M059J (cell line): ENCODE data around the gene TRABD2A. TPM values are rescaled to one million over a fixed set of nuclear protein-coding genes. Genes with fewer than 3 reads are reported as not detected.
A peak's percentile ranks its signal among the peaks of the same experiment; 100 is the strongest.

ENCODE experiments used
- DNase-seq: peaks from one replicate; pipeline ENCODE4 v3.0.0-alpha.2; 2012; ENCODE audit warnings: low read depth
- total RNA-seq: library from RNA; depleted of rRNA; stranded (reverse); fragments of >200 nt; shearing (Covaris generic); gene quantifications from 2 replicates; pipeline ENCODE4 v1.2.3, GENCODE V29; 2014

Gene TRABD2A
- total RNA-seq, 1 experiment from 2014 or later: 3.7 TPM

DNA sequence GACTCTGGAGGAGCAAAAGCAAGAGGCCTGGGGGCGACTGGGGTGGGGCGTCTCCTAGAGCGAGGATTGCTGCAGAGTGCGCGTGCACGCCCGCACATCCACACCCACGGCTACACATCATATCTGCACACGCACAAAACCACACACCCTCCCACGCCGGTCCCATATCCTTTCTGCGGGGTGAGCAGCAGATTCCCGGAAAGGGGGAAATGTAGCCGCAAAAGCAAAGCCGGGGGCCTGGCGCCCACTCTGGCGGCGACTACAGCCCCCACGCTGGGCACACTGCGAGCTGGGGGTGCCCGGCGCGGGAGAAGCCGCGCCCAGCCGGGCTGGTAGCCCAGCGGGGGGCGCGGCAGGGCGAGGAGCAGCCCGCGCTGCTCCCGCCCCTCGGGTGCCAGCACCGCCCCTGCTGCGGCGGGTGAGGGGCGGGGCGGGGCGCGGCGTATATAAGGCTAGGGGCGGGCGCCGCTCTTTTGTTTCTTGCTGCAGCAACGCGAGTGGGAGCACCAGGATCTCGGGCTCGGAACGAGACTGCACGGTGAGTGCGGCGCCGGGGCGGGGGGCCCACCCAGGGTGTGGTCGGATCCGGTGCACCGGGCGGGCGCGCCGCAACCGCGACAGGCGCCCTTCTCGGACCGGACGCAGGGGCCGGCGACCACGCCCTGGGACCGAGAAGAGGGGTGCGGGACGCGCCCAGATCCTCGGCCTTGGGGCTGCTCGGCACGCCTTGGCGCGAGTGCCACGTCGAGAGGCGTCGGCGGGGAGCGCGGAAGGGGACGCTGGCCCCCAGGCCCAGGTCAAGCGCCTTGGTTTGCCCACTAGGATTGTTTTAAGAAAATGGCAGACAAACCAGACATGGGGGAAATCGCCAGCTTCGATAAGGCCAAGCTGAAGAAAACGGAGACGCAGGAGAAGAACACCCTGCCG lies 24.6 kb upstream of the TRABD2A start, which contains the start of gene TMSB10:
Gene TMSB10, plus strand, starts transcription at position 476 of the 927 bp plus-strand sequence.
- DNase-seq: peak; percentile 77

DNA sequence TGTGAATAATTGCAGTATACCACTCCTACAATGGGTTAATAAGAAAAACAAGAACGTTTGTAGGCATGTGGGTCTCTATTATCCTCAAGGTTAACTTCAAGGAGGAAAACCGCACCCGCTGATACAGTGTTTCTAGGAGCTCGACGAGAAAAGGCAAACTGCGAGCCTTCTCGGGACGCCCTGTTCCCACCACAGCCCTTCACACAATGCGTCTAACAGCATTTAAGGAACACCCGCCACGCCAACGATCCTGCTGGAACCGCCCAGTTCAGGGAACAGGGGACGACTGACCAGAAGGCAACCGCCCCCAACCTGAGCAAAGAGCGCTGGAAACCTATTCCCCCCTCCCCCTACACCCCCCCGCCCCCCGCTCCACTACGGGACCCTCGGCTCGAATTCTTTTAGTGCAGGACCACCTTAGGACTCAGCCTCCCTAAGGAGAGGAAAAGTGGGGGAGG lies 23.9 kb upstream of the TRABD2A start:
- DNase-seq: peak; percentile 66

DNA sequence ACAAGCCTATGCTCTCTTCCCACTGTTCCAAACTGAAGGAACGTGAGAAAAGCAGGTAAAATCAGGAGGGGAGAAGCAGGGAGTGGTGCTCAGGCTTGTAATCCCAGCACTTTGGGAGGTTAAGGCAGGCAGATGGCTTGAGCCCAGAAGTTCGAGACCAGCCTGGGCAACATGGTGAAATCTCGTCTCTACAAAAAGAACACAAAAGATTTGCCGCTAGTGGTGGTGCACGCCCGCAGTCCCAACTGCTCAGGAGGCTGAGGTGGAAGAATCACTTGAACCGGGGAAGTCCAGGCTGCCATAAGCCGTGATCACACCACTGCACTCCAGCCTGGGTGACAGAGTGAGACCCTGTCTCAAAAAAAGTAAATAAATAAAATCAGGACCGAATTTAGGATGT lies 23.3 kb upstream of the TRABD2A start:
- DNase-seq: no peak

DNA sequence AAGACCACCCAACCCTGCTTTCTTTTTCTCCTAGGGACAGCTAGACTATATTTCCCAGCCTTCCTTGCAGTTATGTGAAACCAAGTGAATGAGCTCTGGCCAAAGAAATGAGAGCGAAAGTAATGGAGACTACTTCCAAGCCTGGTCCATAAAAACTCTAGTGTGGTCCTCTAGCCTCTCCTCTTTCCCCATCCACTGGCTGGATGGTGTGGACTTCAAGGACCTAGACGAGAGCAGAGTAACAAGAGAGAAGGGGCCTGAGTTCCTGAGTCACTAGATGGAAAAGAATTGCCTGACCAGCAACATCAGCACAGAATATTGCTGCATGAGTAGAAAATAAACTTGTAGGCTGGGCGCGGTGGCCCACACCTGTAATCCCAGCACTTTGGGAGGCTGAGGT lies 21.6 kb upstream of the TRABD2A start:
- DNase-seq: no peak

DNA sequence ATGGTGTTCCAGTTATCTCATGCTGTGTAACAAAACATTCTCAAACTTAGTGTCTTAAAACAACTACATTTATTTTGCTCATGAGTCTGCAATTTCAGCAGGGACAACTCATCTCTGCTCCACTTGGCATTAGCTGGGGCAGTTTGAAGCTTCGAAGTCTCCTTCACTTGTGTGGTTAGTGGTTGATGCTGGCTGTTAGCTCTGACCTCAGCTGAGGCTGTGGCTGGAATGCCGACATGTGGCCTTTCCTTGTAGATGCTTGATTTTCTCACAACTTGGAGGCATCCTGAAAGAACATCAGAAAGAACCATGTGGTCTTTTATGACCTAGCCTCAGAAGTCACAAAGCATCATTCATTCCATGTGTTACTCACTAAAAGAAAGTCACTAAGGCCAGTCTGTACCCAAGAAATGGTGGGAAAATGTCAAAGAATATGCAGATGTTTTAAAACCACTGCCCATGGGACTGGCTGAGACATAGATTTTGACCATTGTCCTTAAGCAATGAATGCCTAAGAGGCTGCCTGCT lies 20.8 kb upstream of the TRABD2A start:
- peak; percentile 84 for DNase-seq

DNA sequence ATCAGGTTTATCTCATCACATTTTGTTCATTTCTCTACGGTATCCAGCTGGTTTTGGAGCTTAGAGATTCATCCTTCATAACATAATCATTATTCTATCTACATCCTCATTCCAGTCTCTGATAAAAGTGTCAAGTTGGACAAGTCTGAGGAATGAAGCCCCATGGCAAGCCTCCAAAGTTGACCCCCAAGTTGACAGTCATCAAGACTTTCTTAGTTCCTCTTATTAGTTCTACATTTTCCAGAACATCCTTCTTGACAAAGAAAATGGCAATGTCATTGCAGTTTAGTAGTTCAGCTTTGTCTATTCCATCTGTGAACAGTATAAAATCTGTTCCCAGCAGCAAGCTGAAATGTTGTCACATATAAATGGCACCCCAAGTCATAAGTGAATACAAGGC lies 20.1 kb upstream of the TRABD2A start:
- DNase-seq: no peak

DNA sequence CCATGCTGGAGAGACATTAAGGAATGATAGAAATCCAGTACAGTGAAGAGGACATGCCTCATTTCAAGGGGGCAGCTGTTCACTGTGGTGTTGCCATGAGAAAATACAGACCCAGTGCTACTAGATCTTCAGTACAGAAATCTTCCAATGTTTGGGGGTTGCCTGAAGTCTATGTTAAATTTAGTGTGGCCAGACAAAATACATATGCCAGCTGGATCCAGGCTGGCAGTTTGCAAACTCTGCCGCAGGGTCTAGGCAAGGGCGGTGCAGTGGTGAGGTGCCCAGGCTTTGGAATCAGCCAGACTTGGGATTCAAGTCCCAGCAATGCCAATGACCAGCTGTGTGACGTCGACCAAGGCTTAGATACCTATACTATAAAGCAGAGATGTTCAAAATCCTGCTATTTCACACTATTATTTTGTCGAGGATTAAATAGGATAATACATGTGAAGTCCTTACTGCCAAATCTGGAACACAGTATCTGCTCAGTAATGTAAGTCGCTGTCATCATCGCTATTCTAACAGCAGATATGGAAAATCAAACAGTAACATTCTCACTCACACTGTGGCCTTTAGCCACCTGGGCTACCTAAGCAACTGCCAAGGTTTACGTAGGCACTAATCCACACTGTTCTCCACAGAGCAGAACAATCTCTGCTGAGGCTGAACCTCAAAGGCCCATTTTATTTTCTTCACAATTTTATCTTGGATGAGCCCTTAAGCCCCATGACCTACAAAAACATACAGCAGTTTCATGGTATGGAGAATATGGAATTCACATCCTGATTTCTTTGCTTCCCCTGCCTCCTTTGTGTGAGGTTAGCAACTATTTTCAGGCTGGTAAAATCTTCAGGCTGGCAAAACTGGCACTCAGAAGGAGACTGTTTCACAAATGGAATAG lies 18.7 kb upstream of the TRABD2A start:
- DNase-seq: no peak

DNA sequence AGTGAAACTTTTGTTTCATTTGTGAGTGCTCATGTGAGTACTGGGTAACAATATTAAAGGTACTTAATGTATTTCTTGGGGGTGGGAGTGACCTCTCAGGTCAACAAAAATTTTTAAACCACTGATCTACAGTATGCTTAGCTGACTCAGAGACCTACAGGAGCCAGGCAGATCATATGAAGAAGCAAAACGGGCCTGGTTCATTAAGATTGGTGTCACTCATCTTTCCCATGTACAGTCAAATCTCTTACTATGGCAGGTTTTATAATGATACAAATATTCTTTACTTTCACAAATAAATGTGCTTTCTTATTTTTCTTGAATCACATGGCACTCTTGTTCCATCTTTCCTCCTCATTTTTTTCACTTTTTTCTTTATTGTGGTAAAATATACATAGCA lies 16.9 kb upstream of the TRABD2A start:
- DNase-seq: no peak

DNA sequence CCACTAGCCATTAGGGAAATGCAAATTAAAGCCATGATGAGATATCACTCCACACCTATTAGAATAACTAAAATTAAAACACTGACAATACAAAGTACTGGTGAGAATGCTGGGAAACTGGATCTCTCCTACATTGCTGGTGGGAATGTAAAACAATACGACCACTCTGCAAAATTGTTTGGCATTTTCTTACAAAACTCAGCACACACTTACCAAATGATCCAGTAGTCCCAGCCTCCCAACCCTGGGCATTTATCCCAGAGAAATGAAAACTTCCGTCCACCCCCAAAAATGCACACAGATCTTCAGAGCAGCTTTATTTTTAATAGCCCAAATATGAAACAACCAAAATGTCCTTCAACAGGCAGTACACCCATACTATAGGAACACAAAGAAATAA lies 15.7 kb upstream of the TRABD2A start:
- DNase-seq: no peak

DNA sequence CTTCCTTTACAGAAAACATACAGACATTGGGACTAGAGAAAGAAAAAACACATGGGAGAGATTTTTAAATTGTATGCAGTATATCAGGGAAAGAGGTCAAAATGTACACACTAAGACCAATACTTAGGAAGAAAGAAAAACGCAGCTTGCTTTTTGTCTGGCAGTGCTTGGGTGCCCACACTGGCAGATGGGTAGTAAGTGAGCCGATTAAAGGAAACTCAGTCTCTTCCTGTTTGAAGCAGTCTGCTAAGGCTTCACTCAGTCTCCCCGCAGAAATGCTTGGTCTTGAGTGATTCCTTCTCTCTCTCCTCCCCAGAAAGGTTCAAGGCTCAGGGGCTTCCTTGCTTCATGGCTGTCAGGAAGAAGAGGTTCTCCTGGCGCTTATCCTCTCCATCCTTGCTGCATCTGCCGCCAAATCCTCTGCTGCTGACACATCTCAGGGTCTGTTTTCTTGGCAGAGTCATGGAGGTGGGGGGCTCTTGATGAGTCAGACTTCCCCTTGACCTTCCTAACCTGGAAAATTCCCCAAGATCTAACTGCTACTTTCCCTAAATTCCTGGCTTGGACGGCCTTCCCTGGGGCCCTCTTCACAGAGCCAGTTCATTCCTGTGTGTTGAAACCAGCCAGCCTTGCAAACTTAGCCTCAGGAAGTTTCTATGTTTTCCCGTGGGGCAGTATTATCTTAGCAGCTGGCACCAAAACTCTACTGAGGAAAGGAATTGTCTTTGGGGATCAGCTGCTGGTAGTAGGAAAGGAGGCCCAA lies 14.1 kb upstream of the TRABD2A start:
- peak; percentile 78 for DNase-seq

DNA sequence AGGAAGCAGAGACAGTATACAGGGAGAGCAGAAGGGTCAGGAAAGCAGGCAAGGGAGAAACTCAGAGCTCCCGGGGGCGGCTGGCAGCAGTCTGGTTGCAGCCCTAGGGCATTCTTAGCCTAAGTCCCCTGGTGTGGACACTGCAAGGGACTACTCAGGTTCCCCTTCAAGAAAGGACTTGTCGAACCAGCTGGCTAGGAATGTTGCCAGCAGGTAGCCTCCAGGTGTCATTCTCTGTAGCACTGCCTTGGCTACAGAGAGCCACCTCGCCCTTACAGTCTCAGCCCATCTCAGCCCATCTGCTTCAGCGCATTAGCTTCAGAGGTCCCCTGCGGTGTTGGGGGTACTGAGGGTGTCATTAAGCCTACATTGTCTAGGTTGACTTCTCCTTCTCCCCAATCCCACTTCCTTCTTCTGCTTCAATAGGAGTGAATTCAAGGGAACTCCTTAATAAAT lies 13.3 kb upstream of the TRABD2A start:
- no peak for DNase-seq

DNA sequence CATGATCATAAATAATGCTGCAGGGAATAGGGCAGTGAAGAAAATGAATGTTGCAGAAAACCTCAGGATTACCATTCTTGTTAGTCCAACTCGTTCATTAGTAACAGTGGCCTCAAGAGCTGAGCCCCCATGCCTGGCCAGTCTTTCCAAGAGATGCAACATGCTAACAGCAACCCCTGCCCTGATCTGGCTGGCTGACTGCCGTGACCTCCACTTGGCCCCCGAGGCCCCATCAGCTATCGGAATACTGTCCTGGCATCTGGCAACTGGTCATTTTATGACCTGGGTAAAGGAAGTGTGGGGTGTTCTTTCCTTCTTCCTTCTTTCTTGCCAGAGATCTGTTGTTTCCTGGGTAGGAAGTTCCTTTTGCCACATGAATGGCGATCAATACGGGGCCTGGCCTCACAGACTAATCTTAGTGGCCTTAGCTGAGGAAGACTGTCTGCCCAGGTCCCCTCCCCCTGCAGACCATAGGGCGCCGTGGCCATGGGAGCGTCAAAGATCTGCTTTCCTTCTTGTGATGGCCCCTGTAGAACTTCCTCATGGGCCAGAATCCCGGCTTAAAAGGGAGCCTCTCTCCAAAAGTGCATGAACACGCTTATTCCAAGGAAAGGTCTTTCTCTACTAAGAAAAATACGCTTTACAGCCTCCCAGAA lies 10.6 kb upstream of the TRABD2A start:
- DNase-seq: no peak

DNA sequence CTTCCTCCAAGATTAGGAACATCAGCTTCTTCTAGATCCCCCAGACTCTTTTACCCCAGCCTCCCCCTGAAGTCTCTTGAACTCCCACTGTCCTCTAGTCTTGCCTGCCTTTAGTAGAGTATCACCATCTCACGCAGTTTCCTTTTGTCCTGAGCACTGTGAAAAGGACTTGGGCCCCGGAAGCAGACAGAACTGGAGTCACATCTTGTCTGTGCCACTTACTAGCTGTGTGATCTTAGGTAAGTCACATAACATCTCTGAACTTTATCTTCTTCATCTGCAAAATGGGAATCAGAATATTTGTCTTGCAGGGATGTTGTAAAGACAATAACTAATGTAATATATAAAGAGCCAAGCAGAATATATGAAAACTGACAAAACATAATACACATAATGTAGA lies 8.4 kb upstream of the TRABD2A start:
- no peak for DNase-seq

DNA sequence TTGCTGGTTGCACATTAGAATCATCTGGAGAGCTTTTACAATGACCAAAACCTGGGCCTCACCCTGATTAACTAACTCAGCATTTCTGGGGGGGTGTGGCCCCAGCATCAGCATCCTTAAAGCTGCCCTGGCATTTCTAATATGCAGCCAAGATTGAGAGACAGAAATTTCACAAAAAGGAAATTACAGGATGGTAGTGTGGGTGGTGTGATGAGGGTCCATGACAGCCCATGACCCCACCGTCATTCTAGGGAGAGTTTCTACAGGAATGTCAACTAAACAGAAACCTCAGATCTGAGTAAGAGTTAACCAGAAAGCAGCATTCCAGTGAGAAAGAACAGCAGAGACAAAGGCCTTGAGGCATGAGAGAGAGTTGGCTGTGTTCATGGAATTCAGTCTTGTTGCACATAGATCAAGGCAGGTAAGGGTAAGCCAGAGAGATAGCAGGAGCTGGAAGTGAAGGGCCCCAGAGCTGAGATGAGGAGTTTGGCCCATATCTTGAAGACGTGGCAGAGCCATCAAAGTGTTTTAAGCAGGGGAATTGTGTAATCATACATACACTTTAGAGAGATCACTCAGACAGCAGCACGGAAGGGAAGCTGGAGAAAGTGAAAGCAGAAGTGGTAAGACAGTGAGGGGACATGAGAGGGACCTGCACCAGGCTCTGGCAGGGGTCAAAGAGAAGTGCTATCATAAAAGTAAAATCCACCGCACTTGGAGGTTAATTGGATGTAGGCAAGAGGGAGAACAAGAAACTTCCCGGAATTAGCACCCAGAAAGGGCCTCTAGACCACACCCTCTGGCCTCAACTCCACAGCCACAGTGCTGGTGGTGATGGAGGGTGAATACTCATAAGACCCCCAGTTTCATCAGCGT lies 7.8 kb upstream of the TRABD2A start:
- DNase-seq: peak; percentile 72

DNA sequence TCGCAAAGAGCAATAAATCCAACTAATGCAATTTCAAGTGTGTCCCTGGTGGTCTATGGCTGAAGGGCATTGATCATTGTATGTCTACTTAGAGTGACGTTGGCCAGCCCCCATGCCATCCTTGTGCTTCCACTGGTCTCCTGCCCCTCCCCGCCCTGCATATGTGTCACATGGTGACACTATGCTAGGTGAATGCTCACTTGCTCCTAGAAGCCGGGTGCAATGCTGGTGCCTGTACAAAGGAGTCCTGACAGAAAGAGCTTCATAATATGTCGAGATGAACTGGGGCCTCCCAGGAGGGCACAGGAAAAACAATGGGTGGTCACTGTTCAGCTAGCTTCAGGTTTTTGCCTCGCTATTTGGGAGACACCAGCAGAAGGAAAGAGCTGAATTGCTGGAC lies 5.9 kb upstream of the TRABD2A start:
- DNase-seq: no peak

DNA sequence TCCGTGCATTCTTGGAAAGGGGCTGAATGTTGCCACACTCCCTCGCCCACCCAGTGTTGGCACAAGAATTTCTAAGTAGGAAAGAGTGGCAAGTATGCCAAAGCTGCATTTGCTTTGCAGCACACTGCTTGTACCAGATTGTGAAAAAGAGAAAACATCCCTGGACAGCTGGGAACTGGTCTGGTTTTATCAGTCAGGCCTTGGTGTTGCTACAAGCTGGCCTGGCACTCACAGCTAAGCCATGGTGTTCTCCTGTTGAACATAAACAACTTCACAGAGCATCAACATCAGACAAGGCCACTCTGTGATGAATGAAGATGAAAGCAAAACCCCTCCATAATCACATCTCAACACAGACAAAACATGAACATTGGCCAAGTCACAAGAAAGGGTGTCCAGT lies 4.2 kb upstream of the TRABD2A start:
- DNase-seq: no peak

DNA sequence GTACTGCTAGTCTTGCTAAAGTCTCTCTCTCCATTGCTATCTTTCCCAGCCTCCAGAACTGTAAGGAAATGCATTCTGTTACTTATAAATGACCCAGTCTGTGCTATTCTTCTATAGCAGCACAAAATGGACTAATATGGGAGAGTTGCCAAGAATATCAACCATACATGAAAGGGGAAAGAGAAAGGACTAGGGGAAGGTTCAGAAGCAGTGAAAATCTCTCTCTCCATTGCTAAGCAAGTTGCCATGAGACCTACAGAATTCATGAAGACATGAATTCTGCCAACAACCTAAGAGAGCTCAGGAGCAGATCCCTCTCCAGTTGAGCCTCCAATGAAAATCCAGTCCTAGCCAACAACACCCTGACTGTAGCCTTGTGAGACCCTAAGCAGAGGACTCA lies 3.6 kb upstream of the TRABD2A start:
- DNase-seq: no peak

DNA sequence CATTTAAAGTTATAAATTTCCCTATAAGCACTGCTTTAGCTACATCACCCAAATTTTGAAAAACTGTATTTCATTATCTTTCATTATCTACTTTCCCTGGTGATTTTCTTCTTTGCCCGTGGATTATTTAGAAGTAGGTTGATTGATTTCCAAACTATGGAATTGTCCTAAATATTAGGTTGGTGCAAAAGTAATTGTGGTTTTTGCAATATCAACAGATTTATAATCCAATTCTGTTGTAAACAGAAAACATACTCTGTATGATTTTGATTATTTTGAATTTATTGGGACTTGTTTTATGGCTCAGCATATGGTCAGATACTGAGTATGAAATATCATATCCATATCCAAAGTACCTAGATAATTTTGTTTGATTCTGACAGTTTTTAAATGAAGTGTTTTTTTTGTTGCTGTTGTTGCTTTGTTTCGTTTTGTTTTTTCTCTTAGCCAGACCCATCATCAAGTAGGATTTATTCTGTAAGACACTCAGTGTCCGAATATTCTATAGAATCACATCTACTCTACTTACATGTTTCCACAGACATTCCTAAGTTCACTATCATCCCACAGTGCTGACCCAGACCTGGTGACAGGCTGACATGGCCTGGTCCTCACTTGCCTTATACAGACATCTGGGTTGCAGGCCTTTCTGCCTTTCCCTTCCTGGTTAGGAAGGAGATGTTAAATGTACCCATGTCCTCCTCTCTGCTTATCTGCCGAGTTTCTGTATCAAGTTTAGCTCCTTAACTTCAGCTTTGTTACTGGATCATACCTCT lies 2.1 kb upstream of the TRABD2A start:
- DNase-seq: no peak

DNA sequence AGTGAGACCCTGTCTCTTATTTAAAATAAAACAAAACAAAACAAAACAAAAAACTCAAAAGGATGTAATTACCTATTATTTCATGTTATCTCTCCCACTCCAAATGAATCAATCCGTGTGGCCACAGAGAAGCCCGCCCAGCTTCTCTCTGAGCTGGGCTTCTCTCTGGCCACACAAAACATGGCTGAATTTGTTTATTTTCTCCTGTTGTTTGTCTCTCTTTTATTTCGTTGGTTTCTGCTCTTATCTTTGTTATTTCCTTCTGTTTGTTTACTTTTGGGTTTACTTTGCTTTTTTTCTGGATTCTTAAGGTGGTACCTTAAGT lies 1.5 kb upstream of the TRABD2A start:
- no peak for DNase-seq
